HepG2 (cell line): Measurements from ENCODE around the gene TOX4. TPM values are rescaled to one million over a fixed set of nuclear protein-coding genes. Genes with fewer than 3 reads are reported as not detected.

Experiments
- HOXA9 ChIP-seq: sonication (generic); formaldehyde crosslinking; IDR thresholded peaks from 2 replicates; pipeline ENCODE4 v1.8.1; 2022; ENCODE audit warnings: missing genetic modification reagents, mild to moderate bottlenecking, moderate library complexity, borderline replicate concordance
- IRF2 ChIP-seq: IDR thresholded peaks from 2 replicates; pipeline ENCODE4 v1.6.1; 2018; ENCODE audit warnings: missing genetic modification reagents, missing compliant biosample characterization
- KDM1A ChIP-seq: IDR thresholded peaks from 2 replicates; pipeline ENCODE4 v1.6.1; 2016; ENCODE audit warnings: missing compliant biosample characterization
- KDM3A ChIP-seq: IDR thresholded peaks from 2 replicates; pipeline ENCODE4 v1.6.1; 2018; ENCODE audit warnings: low read depth, missing compliant biosample characterization
- THAP11 ChIP-seq: IDR thresholded peaks from 2 replicates; pipeline ENCODE4 v1.6.1; 2016; ENCODE audit warnings: missing biosample characterization, missing genetic modification reagents
- WIZ ChIP-seq: sonication (generic); formaldehyde crosslinking; IDR thresholded peaks from 2 replicates; pipeline ENCODE4 v1.5.1; 2020; ENCODE audit warnings: mild to moderate bottlenecking, missing genetic modification reagents
- ZNF333 ChIP-seq: sonication (generic); formaldehyde crosslinking; IDR thresholded peaks from 2 replicates; pipeline ENCODE4 v1.4.0; 2020; ENCODE audit warnings: mild to moderate bottlenecking, missing genetic modification reagents, borderline replicate concordance
- ZNF530 ChIP-seq: sonication (generic); formaldehyde crosslinking; IDR thresholded peaks from 2 replicates; pipeline ENCODE4 v1.5.0; 2020; ENCODE audit warnings: low read depth, mild to moderate bottlenecking, missing genetic modification reagents
- polyA plus RNA-seq, 8 experiments: library from polyadenylated mRNA; depleted of rRNA in 3 of 8; stranded (reverse) in 7 of 8; unstranded in 1 of 8; fragments of >200 nt; fragmentation: Illumina TruSeq in 4 of 8; extraction: Trizol in 4 of 8; gene quantifications; 2 replicates each; pipeline versions ENCODE4 v1.2.1 to v1.2.3, GENCODE V29; 2011 to 2016; ENCODE audit warnings: low read depth in 4 of 8, missing spikeins in 1 of 8, mixed read lengths in 1 of 8; ENCODE audit not compliant: insufficient read depth in 1 of 8
- total RNA-seq, 5 experiments: library from RNA; depleted of rRNA; stranded (reverse); fragments of >200 nt; fragmentation: Illumina TruSeq; extraction: Trizol; gene quantifications; 2 replicates each; pipeline ENCODE4 v1.2.3, GENCODE V29; 2016; ENCODE audit warnings: low read depth in 1 of 5
- TF ChIP-seq, protein P1 (sequence below): sonication (generic); formaldehyde crosslinking; IDR thresholded peaks from 2 replicates; pipeline ENCODE4 v1.5.0; 2020; ENCODE audit warnings: mild to moderate bottlenecking, missing genetic modification reagents, borderline replicate concordance
- TF ChIP-seq, protein P2 (sequence below): IDR thresholded peaks from 2 replicates; pipeline ENCODE4 v1.6.1; 2016; ENCODE audit warnings: control low read depth
- TF ChIP-seq, protein P3 (sequence below): sonication (generic); formaldehyde crosslinking; IDR thresholded peaks from one replicate; pipeline ENCODE4 v1.5.1; 2020; ENCODE audit warnings: mild to moderate bottlenecking, missing genetic modification reagents; ENCODE audit errors: not compliant biosample characterization

TOX4 gene
- total and polyA plus RNA-seq, 2 of the 13 experiments (the other 11 are each of a cell fraction or from before 2014, with no cell fraction given), result 71.8 to 163 TPM

DNA sequence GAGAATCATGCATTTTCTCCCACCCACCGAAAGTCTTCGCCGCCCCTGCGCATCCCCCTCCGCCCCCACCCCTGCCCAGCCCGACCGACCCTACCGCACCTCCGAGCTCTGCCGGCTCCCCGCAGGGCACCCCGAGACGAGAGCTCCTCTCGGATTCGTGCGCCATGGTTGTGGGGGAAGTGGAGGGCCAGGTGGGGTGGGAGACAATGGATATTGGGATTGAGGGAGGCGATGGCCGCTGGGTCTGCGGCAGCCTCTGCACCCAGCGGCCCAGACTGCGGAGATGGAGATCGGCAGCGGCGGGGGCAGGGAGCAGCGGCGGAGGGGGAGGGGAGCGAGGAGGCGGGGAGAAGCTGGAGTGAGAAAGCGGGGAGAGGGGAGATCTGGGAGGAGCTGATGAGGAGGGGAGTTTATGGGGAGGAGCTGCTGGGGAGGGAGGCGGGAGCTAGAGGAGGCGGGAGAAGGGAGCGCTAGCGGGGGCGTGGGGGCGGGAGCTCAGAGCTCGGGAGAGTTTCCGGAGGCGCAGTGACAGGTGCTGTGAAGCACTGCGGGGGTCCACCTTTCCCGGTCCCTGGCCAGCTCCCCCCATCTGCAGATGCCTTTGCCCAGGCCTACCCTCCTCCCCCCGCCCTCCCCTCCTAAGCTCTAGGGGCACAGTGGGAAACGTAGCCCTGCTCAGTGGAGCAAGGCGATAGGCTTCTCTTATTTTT is 49.1 kb downstream of the TOX4 start, which contains the start of gene SALL2 (continued):
- TF ChIP-seq, protein P1, sequence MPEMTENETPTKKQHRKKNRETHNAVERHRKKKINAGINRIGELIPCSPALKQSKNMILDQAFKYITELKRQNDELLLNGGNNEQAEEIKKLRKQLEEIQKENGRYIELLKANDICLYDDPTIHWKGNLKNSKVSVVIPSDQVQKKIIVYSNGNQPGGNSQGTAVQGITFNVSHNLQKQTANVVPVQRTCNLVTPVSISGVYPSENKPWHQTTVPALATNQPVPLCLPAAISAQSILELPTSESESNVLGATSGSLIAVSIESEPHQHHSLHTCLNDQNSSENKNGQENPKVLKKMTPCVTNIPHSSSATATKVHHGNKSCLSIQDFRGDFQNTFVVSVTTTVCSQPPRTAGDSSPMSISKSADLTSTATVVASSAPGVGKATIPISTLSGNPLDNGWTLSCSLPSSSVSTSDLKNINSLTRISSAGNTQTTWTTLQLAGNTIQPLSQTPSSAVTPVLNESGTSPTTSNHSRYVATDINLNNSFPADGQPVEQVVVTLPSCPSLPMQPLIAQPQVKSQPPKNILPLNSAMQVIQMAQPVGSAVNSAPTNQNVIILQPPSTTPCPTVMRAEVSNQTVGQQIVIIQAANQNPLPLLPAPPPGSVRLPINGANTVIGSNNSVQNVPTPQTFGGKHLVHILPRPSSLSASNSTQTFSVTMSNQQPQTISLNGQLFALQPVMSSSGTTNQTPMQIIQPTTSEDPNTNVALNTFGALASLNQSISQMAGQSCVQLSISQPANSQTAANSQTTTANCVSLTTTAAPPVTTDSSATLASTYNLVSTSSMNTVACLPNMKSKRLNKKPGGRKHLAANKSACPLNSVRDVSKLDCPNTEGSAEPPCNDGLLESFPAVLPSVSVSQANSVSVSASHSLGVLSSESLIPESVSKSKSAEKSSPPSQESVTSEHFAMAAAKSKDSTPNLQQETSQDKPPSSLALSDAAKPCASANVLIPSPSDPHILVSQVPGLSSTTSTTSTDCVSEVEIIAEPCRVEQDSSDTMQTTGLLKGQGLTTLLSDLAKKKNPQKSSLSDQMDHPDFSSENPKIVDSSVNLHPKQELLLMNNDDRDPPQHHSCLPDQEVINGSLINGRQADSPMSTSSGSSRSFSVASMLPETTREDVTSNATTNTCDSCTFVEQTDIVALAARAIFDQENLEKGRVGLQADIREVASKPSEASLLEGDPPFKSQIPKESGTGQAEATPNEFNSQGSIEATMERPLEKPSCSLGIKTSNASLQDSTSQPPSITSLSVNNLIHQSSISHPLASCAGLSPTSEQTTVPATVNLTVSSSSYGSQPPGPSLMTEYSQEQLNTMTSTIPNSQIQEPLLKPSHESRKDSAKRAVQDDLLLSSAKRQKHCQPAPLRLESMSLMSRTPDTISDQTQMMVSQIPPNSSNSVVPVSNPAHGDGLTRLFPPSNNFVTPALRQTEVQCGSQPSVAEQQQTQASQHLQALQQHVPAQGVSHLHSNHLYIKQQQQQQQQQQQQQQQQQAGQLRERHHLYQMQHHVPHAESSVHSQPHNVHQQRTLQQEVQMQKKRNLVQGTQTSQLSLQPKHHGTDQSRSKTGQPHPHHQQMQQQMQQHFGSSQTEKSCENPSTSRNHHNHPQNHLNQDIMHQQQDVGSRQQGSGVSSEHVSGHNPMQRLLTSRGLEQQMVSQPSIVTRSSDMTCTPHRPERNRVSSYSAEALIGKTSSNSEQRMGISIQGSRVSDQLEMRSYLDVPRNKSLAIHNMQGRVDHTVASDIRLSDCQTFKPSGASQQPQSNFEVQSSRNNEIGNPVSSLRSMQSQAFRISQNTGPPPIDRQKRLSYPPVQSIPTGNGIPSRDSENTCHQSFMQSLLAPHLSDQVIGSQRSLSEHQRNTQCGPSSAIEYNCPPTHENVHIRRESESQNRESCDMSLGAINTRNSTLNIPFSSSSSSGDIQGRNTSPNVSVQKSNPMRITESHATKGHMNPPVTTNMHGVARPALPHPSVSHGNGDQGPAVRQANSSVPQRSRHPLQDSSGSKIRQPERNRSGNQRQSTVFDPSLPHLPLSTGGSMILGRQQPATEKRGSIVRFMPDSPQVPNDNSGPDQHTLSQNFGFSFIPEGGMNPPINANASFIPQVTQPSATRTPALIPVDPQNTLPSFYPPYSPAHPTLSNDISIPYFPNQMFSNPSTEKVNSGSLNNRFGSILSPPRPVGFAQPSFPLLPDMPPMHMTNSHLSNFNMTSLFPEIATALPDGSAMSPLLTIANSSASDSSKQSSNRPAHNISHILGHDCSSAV (CRISPR knock-in tag), result no peak
- TF ChIP-seq, protein P2, sequence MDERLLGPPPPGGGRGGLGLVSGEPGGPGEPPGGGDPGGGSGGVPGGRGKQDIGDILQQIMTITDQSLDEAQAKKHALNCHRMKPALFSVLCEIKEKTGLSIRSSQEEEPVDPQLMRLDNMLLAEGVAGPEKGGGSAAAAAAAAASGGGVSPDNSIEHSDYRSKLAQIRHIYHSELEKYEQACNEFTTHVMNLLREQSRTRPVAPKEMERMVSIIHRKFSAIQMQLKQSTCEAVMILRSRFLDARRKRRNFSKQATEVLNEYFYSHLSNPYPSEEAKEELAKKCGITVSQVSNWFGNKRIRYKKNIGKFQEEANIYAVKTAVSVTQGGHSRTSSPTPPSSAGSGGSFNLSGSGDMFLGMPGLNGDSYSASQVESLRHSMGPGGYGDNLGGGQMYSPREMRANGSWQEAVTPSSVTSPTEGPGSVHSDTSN (CRISPR knock-in tag), result no peak
- no peak; the same call in 1 of the 2 replicates for TF ChIP-seq HOXA9 (CRISPR knock-in tag)
- no peak for TF ChIP-seq KDM3A (CRISPR knock-in tag)
- TF ChIP-seq WIZ (CRISPR knock-in tag), result no peak
- TF ChIP-seq ZNF333, result peak; percentile 45; the same call in 1 of the 2 replicates
- peak; percentile 44; the same call in 1 of the 2 replicates for TF ChIP-seq IRF2
- TF ChIP-seq, protein P3, sequence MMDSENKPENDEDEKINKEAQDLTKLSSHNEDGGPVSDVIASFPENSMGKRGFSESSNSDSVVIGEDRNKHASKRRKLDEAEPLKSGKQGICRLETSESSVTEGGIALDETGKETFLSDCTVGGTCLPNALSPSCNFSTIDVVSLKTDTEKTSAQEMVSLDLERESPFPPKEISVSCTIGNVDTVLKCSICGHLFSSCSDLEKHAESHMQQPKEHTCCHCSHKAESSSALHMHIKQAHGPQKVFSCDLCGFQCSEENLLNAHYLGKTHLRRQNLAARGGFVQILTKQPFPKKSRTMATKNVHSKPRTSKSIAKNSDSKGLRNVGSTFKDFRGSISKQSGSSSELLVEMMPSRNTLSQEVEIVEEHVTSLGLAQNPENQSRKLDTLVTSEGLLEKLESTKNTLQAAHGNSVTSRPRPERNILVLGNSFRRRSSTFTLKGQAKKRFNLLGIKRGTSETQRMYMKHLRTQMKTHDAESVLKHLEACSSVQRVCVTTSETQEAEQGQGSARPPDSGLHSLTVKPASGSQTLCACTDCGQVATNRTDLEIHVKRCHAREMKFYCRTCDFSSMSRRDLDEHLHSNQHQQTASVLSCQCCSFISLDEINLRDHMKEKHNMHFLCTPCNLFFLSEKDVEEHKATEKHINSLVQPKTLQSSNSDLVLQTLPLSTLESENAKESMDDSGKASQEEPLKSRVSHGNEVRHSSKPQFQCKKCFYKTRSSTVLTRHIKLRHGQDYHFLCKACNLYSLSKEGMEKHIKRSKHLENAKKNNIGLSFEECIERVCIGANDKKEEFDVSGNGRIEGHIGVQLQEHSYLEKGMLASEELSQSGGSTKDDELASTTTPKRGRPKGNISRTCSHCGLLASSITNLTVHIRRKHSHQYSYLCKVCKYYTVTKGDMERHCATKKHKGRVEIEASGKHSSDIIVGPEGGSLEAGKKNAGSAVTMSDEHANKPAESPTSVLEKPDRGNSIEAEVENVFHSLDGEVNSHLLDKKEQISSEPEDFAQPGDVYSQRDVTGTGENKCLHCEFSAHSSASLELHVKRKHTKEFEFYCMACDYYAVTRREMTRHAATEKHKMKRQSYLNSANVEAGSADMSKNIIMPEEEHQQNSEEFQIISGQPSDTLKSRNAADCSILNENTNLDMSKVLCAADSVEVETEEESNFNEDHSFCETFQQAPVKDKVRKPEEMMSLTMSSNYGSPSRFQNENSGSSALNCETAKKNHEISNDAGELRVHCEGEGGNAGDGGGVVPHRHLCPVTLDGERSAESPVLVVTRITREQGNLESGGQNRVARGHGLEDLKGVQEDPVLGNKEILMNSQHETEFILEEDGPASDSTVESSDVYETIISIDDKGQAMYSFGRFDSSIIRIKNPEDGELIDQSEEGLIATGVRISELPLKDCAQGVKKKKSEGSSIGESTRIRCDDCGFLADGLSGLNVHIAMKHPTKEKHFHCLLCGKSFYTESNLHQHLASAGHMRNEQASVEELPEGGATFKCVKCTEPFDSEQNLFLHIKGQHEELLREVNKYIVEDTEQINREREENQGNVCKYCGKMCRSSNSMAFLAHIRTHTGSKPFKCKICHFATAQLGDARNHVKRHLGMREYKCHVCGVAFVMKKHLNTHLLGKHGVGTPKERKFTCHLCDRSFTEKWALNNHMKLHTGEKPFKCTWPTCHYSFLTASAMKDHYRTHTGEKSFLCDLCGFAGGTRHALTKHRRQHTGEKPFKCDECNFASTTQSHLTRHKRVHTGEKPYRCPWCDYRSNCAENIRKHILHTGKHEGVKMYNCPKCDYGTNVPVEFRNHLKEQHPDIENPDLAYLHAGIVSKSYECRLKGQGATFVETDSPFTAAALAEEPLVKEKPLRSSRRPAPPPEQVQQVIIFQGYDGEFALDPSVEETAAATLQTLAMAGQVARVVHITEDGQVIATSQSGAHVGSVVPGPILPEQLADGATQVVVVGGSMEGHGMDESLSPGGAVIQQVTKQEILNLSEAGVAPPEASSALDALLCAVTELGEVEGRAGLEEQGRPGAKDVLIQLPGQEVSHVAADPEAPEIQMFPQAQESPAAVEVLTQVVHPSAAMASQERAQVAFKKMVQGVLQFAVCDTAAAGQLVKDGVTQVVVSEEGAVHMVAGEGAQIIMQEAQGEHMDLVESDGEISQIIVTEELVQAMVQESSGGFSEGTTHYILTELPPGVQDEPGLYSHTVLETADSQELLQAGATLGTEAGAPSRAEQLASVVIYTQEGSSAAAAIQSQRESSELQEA (CRISPR knock-in tag), result no peak
- TF ChIP-seq ZNF530 (CRISPR knock-in tag), result no peak
- TF ChIP-seq THAP11 (CRISPR knock-in tag), result no peak
- TF ChIP-seq KDM1A (CRISPR knock-in tag), result no peak
